ENCODE results near the gene FUT8.

Gene FUT8

GRCh38 chr14:65723348-65723747 is 310.8 kb downstream of the FUT8 start:
- H3K4me1 ChIP-seq (ENCODE audit: control insufficient read depth, insufficient read depth, low read length, unreplicated experiment): no peaks in the 10 kb centered on the region
- H3K27ac ChIP-seq (ENCODE audit: low read depth, low read length): no peak overlapping the region
- no peak overlapping the region for H3K4me3 ChIP-seq (ENCODE audit: low read depth, low read length)
- no peaks in the 10 kb centered on the region for H3K79me2 ChIP-seq (ENCODE audit: control insufficient read depth, insufficient read depth, low read length, unreplicated experiment)
- no peak overlapping the region for H2AFZ ChIP-seq (ENCODE audit: low read length, unreplicated experiment)
- no peaks in the 10 kb centered on the region for H3K27me3 ChIP-seq (ENCODE audit: insufficient read depth, low read length)
- peaks cover 13% of the 10 kb centered on the region for H3K36me3 ChIP-seq (ENCODE audit: insufficient read depth, low read length)

- no peaks in the 10 kb centered on the region for H3K27me3 ChIP-seq (ENCODE audit: insufficient read depth, low read length)
- no peak overlapping the region for H3K27ac ChIP-seq (ENCODE audit: low read depth, low read length)
- H3K36me3 ChIP-seq (ENCODE audit: insufficient read depth, low read length): peaks cover 10% of the 10 kb centered on the region; the same call in 1 of the 2 replicates
- H3K79me2 ChIP-seq (ENCODE audit: control insufficient read depth, insufficient read depth, low read length, unreplicated experiment): no peaks in the 10 kb centered on the region
- no peak overlapping the region for H3K4me3 ChIP-seq (ENCODE audit: low read depth, low read length)
- no peak overlapping the region for H2AFZ ChIP-seq (ENCODE audit: low read length, unreplicated experiment)
- no peaks in the 10 kb centered on the region for H3K4me1 ChIP-seq (ENCODE audit: control insufficient read depth, insufficient read depth, low read length, unreplicated experiment)
Observed at GRCh38 chr14:65728604-65729003, 316.1 kb downstream of the FUT8 start.

- Histone ChIP-seq H3K36me3 (ENCODE audit: insufficient read depth, low read length) (0 out of 2 replicates have a peak, but pooled peaks cover 8% of the 10 kb centered on the region), H2AFZ (ENCODE audit: low read length, unreplicated experiment) (no peak overlapping the region), H3K4me3 (ENCODE audit: low read depth, low read length) (no peak overlapping the region), H3K4me1 (ENCODE audit: control insufficient read depth, insufficient read depth, low read length, unreplicated experiment) (no peaks in the 10 kb centered on the region), H3K27me3 (ENCODE audit: insufficient read depth, low read length) (no peaks in the 10 kb centered on the region), H3K27ac (ENCODE audit: low read depth, low read length) (no peak overlapping the region), H3K79me2 (ENCODE audit: control insufficient read depth, insufficient read depth, low read length, unreplicated experiment) (no peaks in the 10 kb centered on the region)
Observed at GRCh38 chr14:65729566-65729965, 317.0 kb downstream of the FUT8 start.

DNA sequence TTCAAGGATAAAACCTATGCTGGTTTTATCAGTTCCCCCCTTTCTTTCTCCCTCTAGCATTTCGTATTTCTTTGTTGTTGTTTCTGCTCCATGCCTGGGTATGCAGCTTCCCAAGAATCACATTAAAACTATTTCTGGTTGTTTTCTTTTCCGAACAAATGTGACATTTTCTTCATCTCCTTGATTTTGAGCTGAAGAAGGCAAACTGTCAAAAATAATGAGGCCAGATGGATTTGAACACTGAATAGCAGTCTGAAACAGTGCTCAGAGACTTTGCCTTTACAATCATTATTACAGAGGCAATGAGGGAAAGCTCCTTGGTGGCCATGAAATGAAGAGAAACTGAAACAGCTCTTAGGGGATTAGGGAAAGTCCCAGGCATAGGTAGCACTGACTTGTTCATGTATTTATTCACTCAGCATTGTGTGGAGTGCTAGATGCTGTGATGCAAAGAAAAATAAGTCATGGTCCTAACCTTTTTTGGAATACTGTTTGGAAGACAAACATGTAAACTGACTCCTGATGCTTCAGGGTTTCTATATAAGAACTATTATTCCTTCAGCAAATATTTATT is 319.5 kb downstream of the FUT8 start:
- H3K4me1 ChIP-seq (ENCODE audit: control insufficient read depth, insufficient read depth, low read length, unreplicated experiment): no peaks in the 10 kb centered on the region
- H3K79me2 ChIP-seq (ENCODE audit: control insufficient read depth, insufficient read depth, low read length, unreplicated experiment): no peaks in the 10 kb centered on the region
- no peak overlapping the region for H2AFZ ChIP-seq (ENCODE audit: low read length, unreplicated experiment)
- H3K27me3 ChIP-seq (ENCODE audit: insufficient read depth, low read length): no peaks in the 10 kb centered on the region
- peaks cover 8% of the 10 kb centered on the region; the same call in 1 of the 2 replicates for H3K36me3 ChIP-seq (ENCODE audit: insufficient read depth, low read length)
- H3K4me3 ChIP-seq (ENCODE audit: low read depth, low read length): no peak overlapping the region
- H3K27ac ChIP-seq (ENCODE audit: low read depth, low read length): no peak overlapping the region

DNA sequence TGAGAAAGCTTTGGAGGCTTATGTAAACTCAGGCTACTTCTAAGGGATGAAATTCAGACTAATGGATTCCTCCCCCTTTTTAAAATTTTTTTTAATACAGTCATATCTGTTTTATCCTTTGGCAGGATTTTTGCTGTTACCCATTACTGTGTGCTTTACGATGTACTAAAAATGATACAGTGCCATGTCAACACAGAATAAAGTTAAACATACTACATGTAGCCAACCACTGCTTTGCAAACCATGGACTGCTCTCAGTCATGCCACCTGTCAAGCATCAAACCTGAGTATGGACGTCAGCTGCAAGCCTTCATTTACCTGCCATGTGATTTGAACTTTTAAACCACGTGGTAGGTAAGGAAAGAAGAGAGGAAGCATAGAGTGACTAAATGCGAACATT is 325.8 kb downstream of the FUT8 start:
- Histone ChIP-seq H3K36me3 (ENCODE audit: insufficient read depth, low read length) (peaks cover 15% of the 10 kb centered on the region), H3K79me2 (ENCODE audit: control insufficient read depth, insufficient read depth, low read length, unreplicated experiment) (no peaks in the 10 kb centered on the region), H3K4me3 (ENCODE audit: low read depth, low read length) (no peak overlapping the region), H3K27ac (ENCODE audit: low read depth, low read length) (no peak overlapping the region), H3K4me1 (ENCODE audit: control insufficient read depth, insufficient read depth, low read length, unreplicated experiment) (no peaks in the 10 kb centered on the region), H3K27me3 (ENCODE audit: insufficient read depth, low read length) (no peaks in the 10 kb centered on the region), H2AFZ (ENCODE audit: low read length, unreplicated experiment) (no peak overlapping the region)

GRCh38 chr14:65745396-65746190 is 333.1 kb downstream of the FUT8 start:
- no peak overlapping the region for H3K27ac ChIP-seq (ENCODE audit: low read depth, low read length)
- H3K4me3 ChIP-seq (ENCODE audit: low read depth, low read length): no peak overlapping the region

DNA sequence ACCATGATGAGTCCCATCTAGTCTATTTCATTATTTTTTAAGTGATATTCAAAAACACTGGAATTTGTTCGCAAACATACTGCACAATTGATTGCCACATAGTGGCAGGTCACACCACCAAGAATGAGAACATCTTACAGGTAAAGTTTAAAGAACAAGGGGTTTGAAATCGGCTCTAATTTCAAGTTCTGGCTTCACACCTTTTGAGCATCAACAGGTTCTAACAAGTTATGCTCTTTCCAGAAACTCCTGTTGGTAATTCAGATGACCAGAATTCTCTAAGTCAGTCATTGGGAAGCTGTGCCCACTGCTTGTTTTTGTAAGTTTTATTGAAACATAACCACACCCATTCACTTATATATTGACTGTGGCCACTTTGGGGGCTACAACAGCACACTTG is 336.3 kb downstream of the FUT8 start:
- Histone ChIP-seq H3K4me3 (ENCODE audit: low read depth, low read length) (no peak overlapping the region), H3K27ac (ENCODE audit: low read depth, low read length) (no peak overlapping the region), H3K4me1 (ENCODE audit: control insufficient read depth, insufficient read depth, low read length, unreplicated experiment) (no peaks in the 10 kb centered on the region), H2AFZ (ENCODE audit: low read length, unreplicated experiment) (no peak overlapping the region), H3K79me2 (ENCODE audit: control insufficient read depth, insufficient read depth, low read length, unreplicated experiment) (no peaks in the 10 kb centered on the region), H3K36me3 (ENCODE audit: insufficient read depth, low read length) (peaks cover 5% of the 10 kb centered on the region; the same call in 1 of the 2 replicates), H3K27me3 (ENCODE audit: insufficient read depth, low read length) (no peaks in the 10 kb centered on the region)

More at GRCh38 chr14:65745396-65746190, 333.1 kb downstream of the FUT8 start:
- H3K79me2 ChIP-seq (ENCODE audit: control insufficient read depth, insufficient read depth, low read length, unreplicated experiment): no peaks in the 10 kb centered on the region
- H3K4me1 ChIP-seq (ENCODE audit: control insufficient read depth, insufficient read depth, low read length, unreplicated experiment): no peaks in the 10 kb centered on the region
- no peak overlapping the region for H2AFZ ChIP-seq (ENCODE audit: low read length, unreplicated experiment)
- H3K27me3 ChIP-seq (ENCODE audit: insufficient read depth, low read length): no peaks in the 10 kb centered on the region
- peaks cover 13% of the 10 kb centered on the region for H3K36me3 ChIP-seq (ENCODE audit: insufficient read depth, low read length)

GRCh38 chr14:65749287-65749686 is 336.8 kb downstream of the FUT8 start:
- H3K79me2 ChIP-seq (ENCODE audit: control insufficient read depth, insufficient read depth, low read length, unreplicated experiment): no peaks in the 10 kb centered on the region
- no peaks in the 10 kb centered on the region for H3K27me3 ChIP-seq (ENCODE audit: insufficient read depth, low read length)
- no peaks in the 10 kb centered on the region for H3K36me3 ChIP-seq (ENCODE audit: insufficient read depth, low read length)
- no peak overlapping the region for H3K4me3 ChIP-seq (ENCODE audit: low read depth, low read length)
- no peak overlapping the region for H3K27ac ChIP-seq (ENCODE audit: low read depth, low read length)
- H3K4me1 ChIP-seq (ENCODE audit: control insufficient read depth, insufficient read depth, low read length, unreplicated experiment): no peaks in the 10 kb centered on the region
- no peak overlapping the region for H2AFZ ChIP-seq (ENCODE audit: low read length, unreplicated experiment)

DNA sequence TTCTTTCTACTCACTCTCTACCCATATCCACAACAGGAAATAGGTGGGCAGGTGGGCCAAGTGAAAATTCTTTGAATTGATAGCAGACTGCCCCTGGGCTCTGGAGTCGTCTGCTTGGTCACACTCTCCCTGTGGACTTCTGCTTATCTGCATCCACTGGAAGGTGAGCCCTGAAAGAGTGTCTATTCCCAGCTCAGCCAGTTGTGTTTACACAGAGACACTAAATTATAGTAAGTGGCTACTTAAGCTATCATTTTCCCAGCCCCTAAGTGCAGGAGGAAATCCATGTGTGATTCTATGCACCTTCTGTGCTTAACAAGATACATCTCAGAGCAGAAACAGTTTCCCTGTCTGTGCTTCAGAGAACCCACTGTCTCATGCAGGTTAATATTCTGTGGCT is 338.4 kb downstream of the FUT8 start:
- no peak overlapping the region for H2AFZ ChIP-seq (ENCODE audit: low read length, unreplicated experiment)
- no peak overlapping the region for H3K4me3 ChIP-seq (ENCODE audit: low read depth, low read length)
- H3K27ac ChIP-seq (ENCODE audit: low read depth, low read length): no peak overlapping the region
- H3K79me2 ChIP-seq (ENCODE audit: control insufficient read depth, insufficient read depth, low read length, unreplicated experiment): no peaks in the 10 kb centered on the region
- no peaks in the 10 kb centered on the region for H3K4me1 ChIP-seq (ENCODE audit: control insufficient read depth, insufficient read depth, low read length, unreplicated experiment)
- H3K27me3 ChIP-seq (ENCODE audit: insufficient read depth, low read length): no peaks in the 10 kb centered on the region
- no peaks in the 10 kb centered on the region for H3K36me3 ChIP-seq (ENCODE audit: insufficient read depth, low read length)

- Histone ChIP-seq H3K4me3 (ENCODE audit: low read depth, low read length) (no peak overlapping the region), H3K27me3 (ENCODE audit: insufficient read depth, low read length) (no peaks in the 10 kb centered on the region), H3K36me3 (ENCODE audit: insufficient read depth, low read length) (no peaks in the 10 kb centered on the region), H3K4me1 (ENCODE audit: control insufficient read depth, insufficient read depth, low read length, unreplicated experiment) (no peaks in the 10 kb centered on the region), H3K79me2 (ENCODE audit: control insufficient read depth, insufficient read depth, low read length, unreplicated experiment) (no peaks in the 10 kb centered on the region), H2AFZ (ENCODE audit: low read length, unreplicated experiment) (no peak overlapping the region), H3K27ac (ENCODE audit: low read depth, low read length) (no peak overlapping the region)
Observed at GRCh38 chr14:65751510-65751909, 339.0 kb downstream of the FUT8 start.

GRCh38 chr14:65753061-65753460 is 340.5 kb downstream of the FUT8 start:
- Histone ChIP-seq H3K27ac (ENCODE audit: low read depth, low read length) (no peak overlapping the region), H3K79me2 (ENCODE audit: control insufficient read depth, insufficient read depth, low read length, unreplicated experiment) (no peaks in the 10 kb centered on the region), H3K36me3 (ENCODE audit: insufficient read depth, low read length) (no peaks in the 10 kb centered on the region), H2AFZ (ENCODE audit: low read length, unreplicated experiment) (no peak overlapping the region), H3K27me3 (ENCODE audit: insufficient read depth, low read length) (0 out of 2 replicates have a peak, but pooled peaks cover 7% of the 10 kb centered on the region), H3K4me3 (ENCODE audit: low read depth, low read length) (no peak overlapping the region), H3K4me1 (ENCODE audit: control insufficient read depth, insufficient read depth, low read length, unreplicated experiment) (no peaks in the 10 kb centered on the region)
